ENCODE measurements around the gene FOXO3B.
A peak's percentile ranks its signal among the peaks of the same experiment; 100 is the strongest.
"Not testable (repeated sequence)": the region's sequence is repeated elsewhere in the genome, so short reads cannot be mapped to it uniquely, and the experiment has no call there.

FOXO3B gene

DNA sequence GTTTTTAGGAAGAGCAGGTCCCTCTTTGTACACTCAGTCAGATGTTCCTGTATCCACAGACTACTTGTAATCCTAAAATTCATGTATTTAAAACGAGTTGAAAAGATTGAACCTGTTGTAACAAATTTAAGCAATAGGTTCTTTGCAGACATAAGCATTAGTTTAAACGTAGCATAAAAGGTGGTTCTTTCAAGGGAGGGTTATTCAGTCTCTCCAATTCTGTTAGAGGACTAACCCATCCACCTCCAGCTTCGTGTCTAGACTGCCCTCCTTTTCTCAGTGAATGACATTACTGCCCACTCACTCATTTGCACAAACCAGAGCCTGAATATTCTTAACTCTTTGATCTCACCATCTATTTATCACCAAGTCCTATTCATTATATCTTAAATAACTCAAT is 554 bp upstream of the FOXO3B start:
- H3K4me1 Mint-ChIP-seq; H3K36me3 Mint-ChIP-seq (ENCODE audit: insufficient read depth); DNase-seq (ENCODE audit: low spot score in 2 of 2); H3K9me3 Mint-ChIP-seq; H3K27ac Mint-ChIP-seq (ENCODE audit: low read depth); H3K27me3 Mint-ChIP-seq: not testable (repeated sequence)
- H3K4me3 Mint-ChIP-seq, result peak overlapping the region; percentile 85
- peak; percentile 27 for ATAC-seq (replicated peaks; ENCODE audit: extremely low read depth, poor library complexity, severe bottlenecking)

DNA sequence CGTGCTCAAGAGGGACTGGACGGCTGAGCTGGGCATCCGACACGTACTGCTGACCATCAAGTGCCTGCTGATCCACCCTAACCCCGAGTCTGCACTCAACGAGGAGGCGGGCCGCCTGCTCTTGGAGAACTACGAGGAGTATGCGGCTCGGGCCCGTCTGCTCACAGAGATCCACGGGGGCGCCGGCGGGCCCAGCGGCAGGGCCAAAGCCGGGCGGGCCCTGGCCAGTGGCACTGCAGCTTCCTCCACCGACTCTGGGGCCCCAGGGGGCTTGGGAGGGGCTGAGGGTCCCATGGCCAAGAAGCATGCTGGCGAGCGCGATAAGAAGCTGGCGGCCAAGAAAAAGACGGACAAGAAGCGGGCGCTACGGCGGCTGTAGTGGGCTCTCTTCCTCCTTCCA is 4.7 kb downstream of the FOXO3B start:
- ATAC-seq (replicated peaks; ENCODE audit: extremely low read depth, poor library complexity, severe bottlenecking); H3K9me3 Mint-ChIP-seq; H3K4me3 Mint-ChIP-seq; H3K36me3 Mint-ChIP-seq (ENCODE audit: insufficient read depth); H3K27ac Mint-ChIP-seq (ENCODE audit: low read depth); DNase-seq (ENCODE audit: low spot score in 2 of 2); H3K4me1 Mint-ChIP-seq; H3K27me3 Mint-ChIP-seq: not testable (repeated sequence)

DNA sequence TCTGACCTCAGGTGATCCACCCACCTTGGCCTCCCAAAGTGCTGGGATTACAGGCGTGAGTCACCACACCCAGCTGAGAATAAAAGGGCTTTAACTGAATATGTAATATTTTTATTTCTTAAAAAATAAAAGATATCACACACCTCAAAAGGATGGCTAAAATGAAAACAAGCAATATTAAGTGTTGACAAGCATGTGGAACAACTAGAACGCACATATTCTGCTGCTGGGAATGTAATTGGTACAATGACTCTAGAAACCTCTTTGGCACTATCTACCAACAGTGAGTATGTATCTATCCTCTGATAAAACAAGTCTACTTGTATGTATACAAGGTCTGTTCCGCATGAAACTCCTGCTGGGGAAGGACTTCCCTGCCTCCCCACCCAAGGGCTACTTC is 5.2 kb downstream of the FOXO3B start:
- H3K36me3 Mint-ChIP-seq (ENCODE audit: insufficient read depth); H3K4me3 Mint-ChIP-seq; H3K27me3 Mint-ChIP-seq; H3K27ac Mint-ChIP-seq (ENCODE audit: low read depth); H3K9me3 Mint-ChIP-seq; DNase-seq (ENCODE audit: low spot score in 2 of 2); H3K4me1 Mint-ChIP-seq; ATAC-seq (replicated peaks; ENCODE audit: extremely low read depth, poor library complexity, severe bottlenecking): not testable (repeated sequence)

DNA sequence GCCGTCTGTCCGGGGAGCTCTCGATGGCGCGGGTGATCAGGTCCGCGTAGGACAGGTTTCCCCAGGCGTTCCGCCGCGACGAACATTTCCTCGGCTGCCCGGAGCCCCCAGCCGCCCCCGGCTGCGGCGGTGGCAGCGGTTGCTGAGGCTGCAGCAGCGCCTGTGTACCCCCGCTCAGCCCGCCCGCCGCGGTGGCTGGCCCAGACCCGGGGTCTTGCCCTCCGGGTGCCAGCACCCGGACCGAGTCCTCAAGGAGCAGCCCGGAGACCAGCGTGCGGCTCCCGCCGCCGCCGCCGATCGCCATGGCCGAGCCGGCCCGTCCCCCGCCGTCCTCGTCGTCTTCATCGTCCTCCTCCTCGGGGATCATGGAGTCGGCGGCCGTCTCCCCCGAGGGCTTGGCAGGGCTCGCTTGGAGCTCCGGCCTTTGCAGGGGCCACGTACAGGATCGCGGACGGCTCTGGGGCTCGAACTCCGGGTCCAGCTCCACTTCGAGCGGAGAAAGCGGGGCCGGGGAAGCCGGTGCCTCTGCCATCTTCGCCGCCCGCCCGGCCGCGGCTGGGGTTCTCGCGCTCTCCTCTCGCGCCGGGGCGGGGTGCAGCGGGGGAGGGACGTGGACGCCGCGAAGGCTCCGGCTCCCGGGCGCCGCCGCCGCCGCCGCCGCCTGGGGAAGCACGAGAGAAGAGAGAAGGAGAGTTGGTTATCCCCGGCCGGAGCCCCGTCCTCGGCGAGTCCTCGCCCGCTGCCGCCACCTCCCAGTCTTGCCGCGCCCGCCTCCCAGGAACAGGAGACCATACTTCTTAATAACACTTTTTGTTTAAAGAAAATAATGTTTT is 9.5 kb downstream of the FOXO3B start:
- H3K27me3 Mint-ChIP-seq; ATAC-seq (replicated peaks; ENCODE audit: extremely low read depth, poor library complexity, severe bottlenecking); H3K36me3 Mint-ChIP-seq (ENCODE audit: insufficient read depth); H3K4me1 Mint-ChIP-seq; DNase-seq (ENCODE audit: low spot score in 2 of 2); H3K9me3 Mint-ChIP-seq; H3K4me3 Mint-ChIP-seq; H3K27ac Mint-ChIP-seq (ENCODE audit: low read depth): not testable (repeated sequence)

DNA sequence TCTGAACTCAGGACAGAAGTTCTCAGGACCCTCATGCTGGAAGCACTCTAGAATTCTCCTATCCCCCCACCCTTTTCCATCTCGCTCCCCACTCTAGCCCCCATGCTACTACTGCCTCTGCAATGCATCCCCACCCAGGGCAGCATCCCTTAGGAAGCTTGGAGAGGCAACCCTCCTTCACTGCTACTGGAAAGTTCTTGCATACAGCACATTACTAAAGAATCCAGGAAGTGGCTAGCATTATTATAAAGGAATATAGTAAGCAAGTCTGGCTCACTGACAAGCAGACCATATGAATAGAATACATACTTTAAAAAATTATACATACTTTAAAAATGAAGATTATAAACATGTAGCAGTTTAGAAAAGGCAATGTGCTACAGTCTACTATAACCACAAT is 13.5 kb downstream of the FOXO3B start:
- not testable (repeated sequence) for H3K36me3 Mint-ChIP-seq (ENCODE audit: insufficient read depth); ATAC-seq (replicated peaks; ENCODE audit: extremely low read depth, poor library complexity, severe bottlenecking); H3K27me3 Mint-ChIP-seq; H3K4me3 Mint-ChIP-seq; H3K4me1 Mint-ChIP-seq; H3K9me3 Mint-ChIP-seq; DNase-seq (ENCODE audit: low spot score in 2 of 2); H3K27ac Mint-ChIP-seq (ENCODE audit: low read depth)

DNA sequence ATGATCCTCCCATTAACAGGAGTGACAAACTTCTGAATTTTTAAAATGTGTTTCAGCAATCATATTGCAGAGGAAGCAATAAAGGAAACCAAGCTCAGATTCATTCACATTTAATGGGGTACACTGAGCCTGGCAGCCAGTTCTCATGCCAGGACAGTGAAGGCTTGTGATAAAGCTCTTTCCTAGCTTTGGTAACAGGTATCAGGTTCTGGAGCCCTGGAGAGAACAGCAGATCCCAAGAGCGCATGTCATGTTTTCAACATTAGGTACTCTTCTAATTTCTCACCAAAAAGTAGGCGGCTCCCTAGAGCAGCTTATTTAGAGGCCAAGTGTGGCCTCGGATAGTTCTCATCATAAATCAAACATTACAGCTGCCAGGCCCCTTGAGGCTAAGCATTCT is 14.6 kb downstream of the FOXO3B start:
- not testable (repeated sequence) for H3K9me3 Mint-ChIP-seq; H3K4me1 Mint-ChIP-seq; ATAC-seq (replicated peaks; ENCODE audit: extremely low read depth, poor library complexity, severe bottlenecking)

DNA sequence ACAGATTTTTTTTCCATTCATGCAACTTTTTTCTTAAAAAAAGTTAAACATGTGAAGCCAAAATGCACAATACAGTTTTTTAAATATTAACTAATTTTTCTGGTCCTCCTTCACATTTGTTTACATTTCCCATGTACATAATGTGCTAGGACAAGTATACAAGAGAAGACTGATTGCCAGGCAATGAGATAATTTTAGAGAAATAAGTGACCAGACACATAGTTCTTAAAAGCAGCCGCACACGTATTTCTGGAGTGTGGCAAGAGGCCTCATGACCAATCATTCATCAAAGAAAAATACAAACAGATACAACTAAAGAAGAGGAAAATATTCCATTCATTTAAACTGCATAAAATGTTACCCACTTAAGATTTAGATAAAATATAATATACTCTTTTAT is 15.8 kb downstream of the FOXO3B start:
- ATAC-seq (replicated peaks; ENCODE audit: extremely low read depth, poor library complexity, severe bottlenecking); DNase-seq (ENCODE audit: low spot score in 2 of 2); H3K9me3 Mint-ChIP-seq; H3K4me3 Mint-ChIP-seq; H3K4me1 Mint-ChIP-seq; H3K36me3 Mint-ChIP-seq (ENCODE audit: insufficient read depth); H3K27ac Mint-ChIP-seq (ENCODE audit: low read depth); H3K27me3 Mint-ChIP-seq: not testable (repeated sequence)

More for the DNA sequence above, 14.6 kb downstream of the FOXO3B start:
- not testable (repeated sequence) for H3K4me3 Mint-ChIP-seq; DNase-seq (ENCODE audit: low spot score in 2 of 2); H3K36me3 Mint-ChIP-seq (ENCODE audit: insufficient read depth); H3K27ac Mint-ChIP-seq (ENCODE audit: low read depth); H3K27me3 Mint-ChIP-seq

DNA sequence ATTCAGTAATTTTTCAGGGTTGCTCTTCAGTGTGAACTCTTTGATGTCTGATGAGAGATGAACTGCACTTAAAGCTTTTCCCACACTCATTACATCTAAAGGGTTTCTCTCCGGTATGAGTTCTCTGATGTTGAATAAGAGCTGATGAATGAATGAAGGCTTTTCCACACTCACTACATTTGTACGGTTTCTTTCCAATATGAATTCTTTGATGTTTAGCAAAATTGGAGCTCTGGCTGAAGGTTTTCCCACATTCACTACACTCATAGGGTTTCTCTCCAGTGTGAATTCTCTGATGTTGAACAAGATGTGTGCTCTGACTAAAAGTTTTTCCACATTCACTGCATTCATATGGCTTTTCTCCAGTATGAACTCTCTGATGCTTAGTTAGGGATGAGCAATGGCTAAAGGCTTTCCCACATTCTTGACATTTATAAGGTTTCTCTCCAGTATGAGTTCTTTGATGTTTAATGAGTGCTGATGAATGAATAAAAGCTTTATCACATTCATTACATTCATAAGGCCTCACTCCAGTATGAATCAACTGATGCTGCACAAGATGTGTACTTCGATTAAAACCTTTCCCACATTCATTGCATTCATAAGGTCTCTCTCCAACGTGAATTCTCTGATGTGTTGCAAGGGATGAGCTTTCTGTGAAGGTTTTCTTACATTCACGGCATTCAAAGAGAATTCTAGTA is 20.0 kb downstream of the FOXO3B start:
- H3K4me3 Mint-ChIP-seq; H3K9me3 Mint-ChIP-seq; DNase-seq (ENCODE audit: low spot score in 2 of 2); H3K36me3 Mint-ChIP-seq (ENCODE audit: insufficient read depth); H3K27ac Mint-ChIP-seq (ENCODE audit: low read depth); H3K27me3 Mint-ChIP-seq; ATAC-seq (replicated peaks; ENCODE audit: extremely low read depth, poor library complexity, severe bottlenecking); H3K4me1 Mint-ChIP-seq: not testable (repeated sequence)

DNA sequence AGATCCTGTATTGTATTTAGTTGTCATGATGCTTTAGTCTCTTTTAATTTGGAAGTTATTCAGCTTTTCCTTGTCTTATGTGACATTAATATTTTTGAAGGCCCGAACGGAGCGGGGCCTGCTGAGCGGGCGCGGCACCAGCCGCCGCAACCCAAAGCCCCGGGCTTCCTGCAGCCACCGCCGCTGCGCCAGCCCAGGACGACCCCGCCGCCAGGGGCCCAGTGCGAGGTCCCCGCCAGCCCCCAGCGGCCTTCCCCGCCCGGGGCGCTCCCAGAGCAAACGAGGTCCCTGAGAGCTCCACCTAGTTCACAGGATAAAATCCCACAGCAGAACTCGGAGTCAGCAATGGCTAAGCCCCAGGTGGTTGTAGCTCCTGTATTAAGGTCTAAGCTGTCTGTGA is 32.0 kb downstream of the FOXO3B start:
- H3K4me3 Mint-ChIP-seq; H3K4me1 Mint-ChIP-seq; DNase-seq (ENCODE audit: low spot score in 2 of 2); ATAC-seq (replicated peaks; ENCODE audit: extremely low read depth, poor library complexity, severe bottlenecking); H3K27ac Mint-ChIP-seq (ENCODE audit: low read depth); H3K36me3 Mint-ChIP-seq (ENCODE audit: insufficient read depth); H3K9me3 Mint-ChIP-seq: not testable (repeated sequence)
- peaks cover 11% of the 10 kb centered on the region for H3K27me3 Mint-ChIP-seq

DNA sequence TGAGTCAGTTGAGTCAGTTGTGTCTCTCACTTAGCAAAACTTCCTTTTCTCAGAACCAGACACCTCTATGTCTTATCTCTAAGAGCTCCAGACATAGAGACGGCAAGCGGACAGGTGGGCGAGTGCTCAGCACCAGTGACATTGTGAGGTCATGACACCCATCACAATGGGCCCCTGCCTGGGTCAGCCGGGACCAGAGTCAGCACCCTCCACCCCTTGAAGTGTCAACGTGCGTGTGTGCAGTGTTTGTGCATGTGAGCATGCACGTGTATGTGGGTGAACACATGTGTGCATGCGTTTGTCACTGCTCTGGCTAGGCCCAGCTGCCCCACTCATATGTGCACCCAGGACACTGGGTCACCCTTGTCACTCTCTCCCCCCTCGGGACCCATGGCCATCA is 37.8 kb downstream of the FOXO3B start, which contains the start of gene TBC1D28:
Gene TBC1D28 (minus strand): TSS at position 101 of the 400 bp plus-strand sequence. CDS start 3,039 bp downstream, outside the sequence.
- H3K27me3 Mint-ChIP-seq; H3K4me3 Mint-ChIP-seq; DNase-seq (ENCODE audit: low spot score in 2 of 2); H3K36me3 Mint-ChIP-seq (ENCODE audit: insufficient read depth); ATAC-seq (replicated peaks; ENCODE audit: extremely low read depth, poor library complexity, severe bottlenecking); H3K4me1 Mint-ChIP-seq; H3K27ac Mint-ChIP-seq (ENCODE audit: low read depth); H3K9me3 Mint-ChIP-seq: not testable (repeated sequence)

DNA sequence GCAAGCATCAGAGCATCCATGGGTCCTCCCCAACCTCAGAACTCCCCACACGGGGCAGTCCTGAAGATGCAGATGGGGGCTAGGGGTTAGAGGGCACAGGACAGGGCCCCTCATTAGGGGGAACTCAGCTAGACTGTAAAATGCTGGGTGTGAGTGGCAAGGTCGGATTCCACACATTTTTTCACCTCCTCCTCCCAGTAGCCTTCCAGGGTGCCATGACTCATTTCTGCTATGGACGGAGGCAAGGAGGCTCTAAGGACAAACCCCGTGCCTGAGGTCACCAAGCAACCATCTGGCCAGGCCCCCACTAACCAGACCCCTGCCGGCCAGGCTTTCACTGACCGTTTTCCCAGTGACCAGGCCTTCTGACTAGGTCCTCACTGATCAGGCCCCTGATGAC is 39.0 kb downstream of the FOXO3B start:
- H3K9me3 Mint-ChIP-seq; H3K4me1 Mint-ChIP-seq; ATAC-seq (replicated peaks; ENCODE audit: extremely low read depth, poor library complexity, severe bottlenecking); H3K36me3 Mint-ChIP-seq (ENCODE audit: insufficient read depth); H3K27me3 Mint-ChIP-seq; H3K27ac Mint-ChIP-seq (ENCODE audit: low read depth); DNase-seq (ENCODE audit: low spot score in 2 of 2); H3K4me3 Mint-ChIP-seq: not testable (repeated sequence)

DNA sequence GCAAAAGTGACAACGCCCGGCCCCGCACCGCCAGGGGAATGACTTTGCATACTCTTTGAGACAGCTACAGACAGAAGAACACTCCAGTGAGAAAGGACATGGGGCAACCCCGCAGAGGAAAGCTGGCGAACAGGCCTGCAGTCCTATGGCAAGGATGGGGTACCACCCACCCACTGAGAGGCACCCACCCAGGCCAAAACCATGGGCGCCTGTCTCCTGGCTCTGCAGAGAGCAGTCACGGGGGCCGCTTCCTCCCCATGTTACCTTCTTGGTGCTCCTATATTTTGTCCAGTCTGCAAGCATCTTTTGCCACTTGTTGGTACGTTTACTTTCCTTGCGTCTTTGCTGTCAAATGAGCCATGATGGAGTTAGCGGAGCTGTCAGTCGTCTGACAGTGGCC is 43.8 kb downstream of the FOXO3B start:
- ATAC-seq (replicated peaks; ENCODE audit: extremely low read depth, poor library complexity, severe bottlenecking); H3K4me1 Mint-ChIP-seq; H3K4me3 Mint-ChIP-seq; H3K9me3 Mint-ChIP-seq; DNase-seq (ENCODE audit: low spot score in 2 of 2); H3K36me3 Mint-ChIP-seq (ENCODE audit: insufficient read depth); H3K27ac Mint-ChIP-seq (ENCODE audit: low read depth): not testable (repeated sequence)
- H3K27me3 Mint-ChIP-seq, result peaks cover 33% of the 10 kb centered on the region

DNA sequence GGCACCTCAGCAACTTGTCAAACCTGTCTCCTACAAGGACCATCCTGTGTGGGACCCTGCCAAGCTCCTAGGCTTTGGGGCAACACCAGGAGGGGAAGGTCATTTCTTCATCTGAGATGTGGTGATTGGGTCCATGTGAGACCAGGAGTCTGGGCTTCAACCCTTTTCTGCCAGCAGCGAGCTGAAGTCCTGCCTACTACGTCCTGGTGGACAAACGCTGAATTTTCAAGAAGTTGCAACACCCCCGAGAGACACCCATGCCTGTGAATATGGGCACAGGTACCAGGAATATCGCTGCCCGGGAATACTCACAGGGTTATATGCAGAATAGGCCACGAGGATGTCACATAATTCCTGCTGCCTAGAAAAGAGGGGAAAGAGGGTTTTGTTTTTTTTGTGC is 45.9 kb downstream of the FOXO3B start:
- H3K4me3 Mint-ChIP-seq; H3K27ac Mint-ChIP-seq (ENCODE audit: low read depth); H3K9me3 Mint-ChIP-seq; DNase-seq (ENCODE audit: low spot score in 2 of 2); H3K36me3 Mint-ChIP-seq (ENCODE audit: insufficient read depth); H3K4me1 Mint-ChIP-seq; ATAC-seq (replicated peaks; ENCODE audit: extremely low read depth, poor library complexity, severe bottlenecking): not testable (repeated sequence)
- peaks cover 33% of the 10 kb centered on the region for H3K27me3 Mint-ChIP-seq
